GM19372 (cell line): ENCODE measurements around the gene LPP.
"Not testable (repeated sequence)": the region's sequence is repeated elsewhere in the genome, so short reads cannot be mapped to it uniquely, and the experiment has no call there.

Experiments
- ATAC-seq: cut with Tn5 transposase; IDR thresholded peaks from one replicate; pipeline ENCODE4 v1.9.1; 2021; ENCODE audit warnings: mild to moderate bottlenecking, low read depth, moderate library complexity; ENCODE audit not compliant: unreplicated experiment

LPP gene

GRCh38 chr3:188680605-188681004, 526.6 kb downstream of the LPP start:
- ATAC-seq, result no peak

GRCh38 chr3:188682316-188682715, 528.4 kb downstream of the LPP start:
- ATAC-seq, result no peak

GRCh38 chr3:188683032-188683521, 529.1 kb downstream of the LPP start:
- ATAC-seq, result no peak

- ATAC-seq, result no peak
Observed at GRCh38 chr3:188684276-188684675, 530.3 kb downstream of the LPP start.

- no peak for ATAC-seq
Observed at GRCh38 chr3:188685789-188686188, 531.8 kb downstream of the LPP start.

GRCh38 chr3:188686324-188686723, 532.4 kb downstream of the LPP start:
- ATAC-seq, result no peak

GRCh38 chr3:188687389-188687788, 533.4 kb downstream of the LPP start:
- no peak for ATAC-seq

- ATAC-seq, result no peak
Observed at GRCh38 chr3:188689101-188689574, 535.2 kb downstream of the LPP start.

- ATAC-seq, result no peak
Observed at GRCh38 chr3:188690064-188690463, 536.1 kb downstream of the LPP start.

GRCh38 chr3:188691004-188691403, 537.0 kb downstream of the LPP start:
- no peak for ATAC-seq

- ATAC-seq, result no peak
Observed at GRCh38 chr3:188691665-188692064, 537.7 kb downstream of the LPP start.

GRCh38 chr3:188692700-188693099, 538.7 kb downstream of the LPP start:
- ATAC-seq, result no peak

- no peak for ATAC-seq
Observed at GRCh38 chr3:188693435-188693834, 539.5 kb downstream of the LPP start.

- no peak for ATAC-seq
Observed at GRCh38 chr3:188695241-188695640, 541.3 kb downstream of the LPP start.

- ATAC-seq, result peak; percentile 74
Observed at GRCh38 chr3:188697127-188697526, 543.2 kb downstream of the LPP start.

GRCh38 chr3:188698436-188698835, 544.5 kb downstream of the LPP start:
- no peak for ATAC-seq

- ATAC-seq, result no peak
Observed at GRCh38 chr3:188700501-188700900, 546.5 kb downstream of the LPP start.

GRCh38 chr3:188700918-188701317, 547.0 kb downstream of the LPP start:
- ATAC-seq, result no peak

- no peak for ATAC-seq
Observed at GRCh38 chr3:188701485-188701969, 547.6 kb downstream of the LPP start.

- ATAC-seq, result not testable (repeated sequence)
Observed at GRCh38 chr3:188702028-188702427, 548.1 kb downstream of the LPP start.

GRCh38 chr3:188706176-188706575, 552.2 kb downstream of the LPP start:
- no peak for ATAC-seq

- no peak for ATAC-seq
Observed at GRCh38 chr3:188706599-188706998, 552.6 kb downstream of the LPP start.
